ENCODE measurements around the gene FRMD4A.

- TF ChIP-seq, protein P1, sequence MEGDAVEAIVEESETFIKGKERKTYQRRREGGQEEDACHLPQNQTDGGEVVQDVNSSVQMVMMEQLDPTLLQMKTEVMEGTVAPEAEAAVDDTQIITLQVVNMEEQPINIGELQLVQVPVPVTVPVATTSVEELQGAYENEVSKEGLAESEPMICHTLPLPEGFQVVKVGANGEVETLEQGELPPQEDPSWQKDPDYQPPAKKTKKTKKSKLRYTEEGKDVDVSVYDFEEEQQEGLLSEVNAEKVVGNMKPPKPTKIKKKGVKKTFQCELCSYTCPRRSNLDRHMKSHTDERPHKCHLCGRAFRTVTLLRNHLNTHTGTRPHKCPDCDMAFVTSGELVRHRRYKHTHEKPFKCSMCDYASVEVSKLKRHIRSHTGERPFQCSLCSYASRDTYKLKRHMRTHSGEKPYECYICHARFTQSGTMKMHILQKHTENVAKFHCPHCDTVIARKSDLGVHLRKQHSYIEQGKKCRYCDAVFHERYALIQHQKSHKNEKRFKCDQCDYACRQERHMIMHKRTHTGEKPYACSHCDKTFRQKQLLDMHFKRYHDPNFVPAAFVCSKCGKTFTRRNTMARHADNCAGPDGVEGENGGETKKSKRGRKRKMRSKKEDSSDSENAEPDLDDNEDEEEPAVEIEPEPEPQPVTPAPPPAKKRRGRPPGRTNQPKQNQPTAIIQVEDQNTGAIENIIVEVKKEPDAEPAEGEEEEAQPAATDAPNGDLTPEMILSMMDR (IDR thresholded peaks at IDR 0.05), result no peak
- TF ChIP-seq POLR2A (IDR thresholded peaks at IDR 0.05), result no peak
Observed at GRCh38 chr10:13893926-13894325, 436.8 kb downstream of the FRMD4A start.
